ENCODE measurements around the gene SH3TC2. TPM values are rescaled to one million over a fixed set of nuclear protein-coding genes. Genes with fewer than 3 reads are reported as not detected.

The SH3TC2 gene
- total and polyA plus RNA-seq, 7 donors: 0.18 to 1.9 (median 0.60) TPM

- WGBS, 3 donors: 87 to 90% (median 87%) methylated on average over 4 of the region's 4 CpGs
- no peak for TF ChIP-seq CTCF (IDR thresholded peaks at IDR 0.05)
- no peak for ATAC-seq
Measured at GRCh38 chr5:149048811-149049210, 14.1 kb downstream of the SH3TC2 start.

GRCh38 chr5:149047462-149047861 is 15.4 kb downstream of the SH3TC2 start:
- Histone ChIP-seq H3K9me3 (no peaks in the 10 kb centered on the region), H3K4me1 (no peaks in the 10 kb centered on the region), H3K4me3 (no peak overlapping the region), H3K27ac (no peak overlapping the region), H3K27me3 (ENCODE audit: insufficient read depth in 3 of 3, low read length in 2 of 3) (no peaks in the 10 kb centered on the region), H3K36me3 (ENCODE audit: insufficient read depth in 1 of 2, low read depth in 1 of 2) (no peaks in the 10 kb centered on the region)
- intact Hi-C loops (cut with DNase I): no loop called here
- WGBS, 3 donors: 95 to 97% (median 96%) methylated on average over 3 of the region's 3 CpGs
- DNase-seq (no peak), ATAC-seq (no peak)
- no peak for TF ChIP-seq CTCF (IDR thresholded peaks at IDR 0.05)

More at GRCh38 chr5:149048811-149049210, 14.1 kb downstream of the SH3TC2 start:
- Histone ChIP-seq H3K9me3 (no peaks in the 10 kb centered on the region), H3K27ac (no peak overlapping the region), H3K27me3 (ENCODE audit: insufficient read depth in 3 of 3, low read length in 2 of 3) (no peaks in the 10 kb centered on the region), H3K4me3 (no peak overlapping the region), H3K36me3 (ENCODE audit: insufficient read depth in 1 of 2, low read depth in 1 of 2) (no peaks in the 10 kb centered on the region), H3K4me1 (no peaks in the 10 kb centered on the region)
- intact Hi-C loops (cut with DNase I): no loop called here
- DNase-seq: no peak

GRCh38 chr5:149046196-149046829 is 16.5 kb downstream of the SH3TC2 start:
- intact Hi-C loops (cut with DNase I): no loop called here
- no peak for TF ChIP-seq CTCF (IDR thresholded peaks at IDR 0.05)

GRCh38 chr5:149045089-149045460 is 17.8 kb downstream of the SH3TC2 start:
- Histone ChIP-seq H3K27ac (no peak overlapping the region), H3K4me3 (no peak overlapping the region), H3K4me1 (no peaks in the 10 kb centered on the region), H3K9me3 (no peaks in the 10 kb centered on the region), H3K27me3 (ENCODE audit: insufficient read depth in 3 of 3, low read length in 2 of 3) (no peaks in the 10 kb centered on the region), H3K36me3 (ENCODE audit: insufficient read depth in 1 of 2, low read depth in 1 of 2) (no peaks in the 10 kb centered on the region)
- ATAC-seq (no peak), DNase-seq (no peak)
- intact Hi-C loops (cut with DNase I): no loop called here
- no peak for TF ChIP-seq CTCF (IDR thresholded peaks at IDR 0.05)

More at GRCh38 chr5:149046196-149046829, 16.5 kb downstream of the SH3TC2 start:
- H3K4me1 ChIP-seq: no peaks in the 10 kb centered on the region
- H3K9me3 ChIP-seq: no peaks in the 10 kb centered on the region
- no peak overlapping the region for H3K27ac ChIP-seq
- H3K27me3 ChIP-seq (ENCODE audit: insufficient read depth in 3 of 3, low read length in 2 of 3): no peaks in the 10 kb centered on the region
- H3K4me3 ChIP-seq: no peak overlapping the region
- no peak for DNase-seq
- WGBS, 3 donors: 84 to 97% (median 95%) methylated on average over 2 of the region's 2 CpGs
- no peaks in the 10 kb centered on the region for H3K36me3 ChIP-seq (ENCODE audit: insufficient read depth in 1 of 2, low read depth in 1 of 2)
- no peak for ATAC-seq

Measured in psoas muscle (tissue), 8 donors.